H1 (cell line): ENCODE data around the gene ZNF644. TPM values are rescaled to one million over a fixed set of nuclear protein-coding genes. Genes with fewer than 3 reads are reported as not detected.

ENCODE experiments used
- BACH1 ChIP-seq: IDR thresholded peaks from 2 replicates; pipeline ENCODE4 v1.6.1; 2012; ENCODE audit warnings: low read length, improper control_type of control experiment
- BCL11A ChIP-seq, 2 experiments: IDR thresholded peaks; one replicate each; pipeline ENCODE4 v1.6.1; 2011; ENCODE audit warnings: low read depth in 2 of 2, low read length in 2 of 2, mild to moderate bottlenecking in 2 of 2
- CREB1 ChIP-seq: IDR thresholded peaks from 2 replicates; pipeline ENCODE4 v1.6.1; 2012; ENCODE audit warnings: inconsistent platforms
- EZH2 ChIP-seq: fragments of 200-600 bp; sonication (generic); IDR thresholded peaks from 2 replicates; pipeline ENCODE4 v1.7.1; 2012; ENCODE audit warnings: low read depth, mild to moderate bottlenecking, moderate library complexity, low read length, inconsistent platforms; ENCODE audit not compliant: severe bottlenecking
- GABPA ChIP-seq: IDR thresholded peaks from 2 replicates; pipeline ENCODE4 v1.6.1; 2011; ENCODE audit warnings: mild to moderate bottlenecking, low read length, moderate library complexity, borderline replicate concordance; ENCODE audit not compliant: insufficient read depth
- SAP30 ChIP-seq: fragments of 300-600 bp; sonication (generic); IDR thresholded peaks from 2 replicates; pipeline ENCODE4 v1.7.1; 2012; ENCODE audit warnings: low read length, moderate library complexity, mild to moderate bottlenecking, inconsistent platforms; ENCODE audit not compliant: insufficient read depth, insufficient replicate concordance
- SIRT6 ChIP-seq: IDR thresholded peaks from one replicate; pipeline ENCODE4 v1.7.1; 2012; ENCODE audit warnings: low read length, inconsistent platforms
- polyA plus RNA-seq, 7 experiments: library from polyadenylated mRNA; depleted of rRNA in 3 of 7; stranded (reverse) in 5 of 7; unstranded in 2 of 7; fragments of >200 nt in 5 of 7; fragments of 200-250 nt in 2 of 7; gene quantifications; 1 replicate in 5 of 7; 2 replicates in 1 of 7; 4 replicates in 1 of 7; pipeline versions ENCODE4 v1.2.1 to v1.2.3, GENCODE V29; 2011 to 2013; ENCODE audit warnings: missing spikeins in 2 of 7, mixed read lengths in 2 of 7
- total RNA-seq: library from RNA; stranded (reverse); fragmentation: NEBNext Ultra II Directional; extraction: Animal tissue kit (Norgen Biotek cat#: 25700); gene quantifications from 2 replicates; pipeline ENCODE4 v1.2.1, GENCODE V29; 2021
- TF ChIP-seq, protein P1 (sequence below): fragments of 300-600 bp; sonication (generic); IDR thresholded peaks from 2 replicates; pipeline ENCODE4 v1.7.1; 2012; ENCODE audit warnings: low read length, moderate library complexity, mild to moderate bottlenecking, inconsistent platforms; ENCODE audit not compliant: insufficient replicate concordance
- TF ChIP-seq, protein P2 (sequence below): IDR thresholded peaks from 2 replicates; pipeline ENCODE4 v1.6.1; 2012; ENCODE audit warnings: inconsistent platforms
- TF ChIP-seq, protein P3 (sequence below): IDR thresholded peaks from 2 replicates; pipeline ENCODE4 v1.6.1; 2011; ENCODE audit warnings: low read length, improper control_type of control experiment

The ZNF644 gene
- total and polyA plus RNA-seq, 2 of the 8 experiments (the other 6 are each of a cell fraction or from before 2014, with no cell fraction given) = 14.5 to 93.5 TPM

DNA sequence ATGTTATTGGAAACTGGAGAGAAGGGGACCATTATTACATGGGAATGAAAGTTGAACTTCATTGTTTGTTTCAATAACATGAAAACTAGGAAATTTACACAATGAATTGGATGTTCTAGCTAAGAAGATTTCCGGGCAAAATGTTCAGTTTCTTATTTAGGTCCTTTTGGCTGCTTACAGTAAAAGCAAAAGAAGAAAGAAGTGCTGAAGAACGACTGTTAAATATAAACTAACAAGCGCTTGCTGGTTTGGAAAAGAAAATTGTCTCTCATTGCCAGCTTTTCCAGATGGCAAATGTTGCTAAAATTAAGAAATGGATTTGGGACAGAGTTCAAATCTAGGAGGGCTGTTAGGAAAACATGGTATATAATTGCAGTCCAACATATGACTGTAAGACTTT lies 139.6 kb downstream of the ZNF644 start (continued):
- TF ChIP-seq, protein P1, sequence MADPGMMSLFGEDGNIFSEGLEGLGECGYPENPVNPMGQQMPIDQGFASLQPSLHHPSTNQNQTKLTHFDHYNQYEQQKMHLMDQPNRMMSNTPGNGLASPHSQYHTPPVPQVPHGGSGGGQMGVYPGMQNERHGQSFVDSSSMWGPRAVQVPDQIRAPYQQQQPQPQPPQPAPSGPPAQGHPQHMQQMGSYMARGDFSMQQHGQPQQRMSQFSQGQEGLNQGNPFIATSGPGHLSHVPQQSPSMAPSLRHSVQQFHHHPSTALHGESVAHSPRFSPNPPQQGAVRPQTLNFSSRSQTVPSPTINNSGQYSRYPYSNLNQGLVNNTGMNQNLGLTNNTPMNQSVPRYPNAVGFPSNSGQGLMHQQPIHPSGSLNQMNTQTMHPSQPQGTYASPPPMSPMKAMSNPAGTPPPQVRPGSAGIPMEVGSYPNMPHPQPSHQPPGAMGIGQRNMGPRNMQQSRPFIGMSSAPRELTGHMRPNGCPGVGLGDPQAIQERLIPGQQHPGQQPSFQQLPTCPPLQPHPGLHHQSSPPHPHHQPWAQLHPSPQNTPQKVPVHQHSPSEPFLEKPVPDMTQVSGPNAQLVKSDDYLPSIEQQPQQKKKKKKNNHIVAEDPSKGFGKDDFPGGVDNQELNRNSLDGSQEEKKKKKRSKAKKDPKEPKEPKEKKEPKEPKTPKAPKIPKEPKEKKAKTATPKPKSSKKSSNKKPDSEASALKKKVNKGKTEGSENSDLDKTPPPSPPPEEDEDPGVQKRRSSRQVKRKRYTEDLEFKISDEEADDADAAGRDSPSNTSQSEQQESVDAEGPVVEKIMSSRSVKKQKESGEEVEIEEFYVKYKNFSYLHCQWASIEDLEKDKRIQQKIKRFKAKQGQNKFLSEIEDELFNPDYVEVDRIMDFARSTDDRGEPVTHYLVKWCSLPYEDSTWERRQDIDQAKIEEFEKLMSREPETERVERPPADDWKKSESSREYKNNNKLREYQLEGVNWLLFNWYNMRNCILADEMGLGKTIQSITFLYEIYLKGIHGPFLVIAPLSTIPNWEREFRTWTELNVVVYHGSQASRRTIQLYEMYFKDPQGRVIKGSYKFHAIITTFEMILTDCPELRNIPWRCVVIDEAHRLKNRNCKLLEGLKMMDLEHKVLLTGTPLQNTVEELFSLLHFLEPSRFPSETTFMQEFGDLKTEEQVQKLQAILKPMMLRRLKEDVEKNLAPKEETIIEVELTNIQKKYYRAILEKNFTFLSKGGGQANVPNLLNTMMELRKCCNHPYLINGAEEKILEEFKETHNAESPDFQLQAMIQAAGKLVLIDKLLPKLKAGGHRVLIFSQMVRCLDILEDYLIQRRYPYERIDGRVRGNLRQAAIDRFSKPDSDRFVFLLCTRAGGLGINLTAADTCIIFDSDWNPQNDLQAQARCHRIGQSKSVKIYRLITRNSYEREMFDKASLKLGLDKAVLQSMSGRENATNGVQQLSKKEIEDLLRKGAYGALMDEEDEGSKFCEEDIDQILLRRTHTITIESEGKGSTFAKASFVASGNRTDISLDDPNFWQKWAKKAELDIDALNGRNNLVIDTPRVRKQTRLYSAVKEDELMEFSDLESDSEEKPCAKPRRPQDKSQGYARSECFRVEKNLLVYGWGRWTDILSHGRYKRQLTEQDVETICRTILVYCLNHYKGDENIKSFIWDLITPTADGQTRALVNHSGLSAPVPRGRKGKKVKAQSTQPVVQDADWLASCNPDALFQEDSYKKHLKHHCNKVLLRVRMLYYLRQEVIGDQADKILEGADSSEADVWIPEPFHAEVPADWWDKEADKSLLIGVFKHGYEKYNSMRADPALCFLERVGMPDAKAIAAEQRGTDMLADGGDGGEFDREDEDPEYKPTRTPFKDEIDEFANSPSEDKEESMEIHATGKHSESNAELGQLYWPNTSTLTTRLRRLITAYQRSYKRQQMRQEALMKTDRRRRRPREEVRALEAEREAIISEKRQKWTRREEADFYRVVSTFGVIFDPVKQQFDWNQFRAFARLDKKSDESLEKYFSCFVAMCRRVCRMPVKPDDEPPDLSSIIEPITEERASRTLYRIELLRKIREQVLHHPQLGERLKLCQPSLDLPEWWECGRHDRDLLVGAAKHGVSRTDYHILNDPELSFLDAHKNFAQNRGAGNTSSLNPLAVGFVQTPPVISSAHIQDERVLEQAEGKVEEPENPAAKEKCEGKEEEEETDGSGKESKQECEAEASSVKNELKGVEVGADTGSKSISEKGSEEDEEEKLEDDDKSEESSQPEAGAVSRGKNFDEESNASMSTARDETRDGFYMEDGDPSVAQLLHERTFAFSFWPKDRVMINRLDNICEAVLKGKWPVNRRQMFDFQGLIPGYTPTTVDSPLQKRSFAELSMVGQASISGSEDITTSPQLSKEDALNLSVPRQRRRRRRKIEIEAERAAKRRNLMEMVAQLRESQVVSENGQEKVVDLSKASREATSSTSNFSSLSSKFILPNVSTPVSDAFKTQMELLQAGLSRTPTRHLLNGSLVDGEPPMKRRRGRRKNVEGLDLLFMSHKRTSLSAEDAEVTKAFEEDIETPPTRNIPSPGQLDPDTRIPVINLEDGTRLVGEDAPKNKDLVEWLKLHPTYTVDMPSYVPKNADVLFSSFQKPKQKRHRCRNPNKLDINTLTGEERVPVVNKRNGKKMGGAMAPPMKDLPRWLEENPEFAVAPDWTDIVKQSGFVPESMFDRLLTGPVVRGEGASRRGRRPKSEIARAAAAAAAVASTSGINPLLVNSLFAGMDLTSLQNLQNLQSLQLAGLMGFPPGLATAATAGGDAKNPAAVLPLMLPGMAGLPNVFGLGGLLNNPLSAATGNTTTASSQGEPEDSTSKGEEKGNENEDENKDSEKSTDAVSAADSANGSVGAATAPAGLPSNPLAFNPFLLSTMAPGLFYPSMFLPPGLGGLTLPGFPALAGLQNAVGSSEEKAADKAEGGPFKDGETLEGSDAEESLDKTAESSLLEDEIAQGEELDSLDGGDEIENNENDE = no peak
- TF ChIP-seq, protein P2, sequence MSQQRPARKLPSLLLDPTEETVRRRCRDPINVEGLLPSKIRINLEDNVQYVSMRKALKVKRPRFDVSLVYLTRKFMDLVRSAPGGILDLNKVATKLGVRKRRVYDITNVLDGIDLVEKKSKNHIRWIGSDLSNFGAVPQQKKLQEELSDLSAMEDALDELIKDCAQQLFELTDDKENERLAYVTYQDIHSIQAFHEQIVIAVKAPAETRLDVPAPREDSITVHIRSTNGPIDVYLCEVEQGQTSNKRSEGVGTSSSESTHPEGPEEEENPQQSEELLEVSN = no peak
- TF ChIP-seq CREB1 = no peak
- TF ChIP-seq, protein P3, sequence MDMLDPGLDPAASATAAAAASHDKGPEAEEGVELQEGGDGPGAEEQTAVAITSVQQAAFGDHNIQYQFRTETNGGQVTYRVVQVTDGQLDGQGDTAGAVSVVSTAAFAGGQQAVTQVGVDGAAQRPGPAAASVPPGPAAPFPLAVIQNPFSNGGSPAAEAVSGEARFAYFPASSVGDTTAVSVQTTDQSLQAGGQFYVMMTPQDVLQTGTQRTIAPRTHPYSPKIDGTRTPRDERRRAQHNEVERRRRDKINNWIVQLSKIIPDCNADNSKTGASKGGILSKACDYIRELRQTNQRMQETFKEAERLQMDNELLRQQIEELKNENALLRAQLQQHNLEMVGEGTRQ = no peak
- TF ChIP-seq SIRT6 = no peak
- no peak for TF ChIP-seq BACH1
- no peak for TF ChIP-seq BCL11A (IDR thresholded peaks at IDR 0.05; ENCODE audit: low read depth in 2 of 2, low read length in 2 of 2)
- TF ChIP-seq SAP30 = no peak
- TF ChIP-seq GABPA = no peak
- TF ChIP-seq EZH2 = no peak
